Jurkat, Clone E6-1 (cell line): ENCODE results near the gene BICD1.
"Not testable (repeated sequence)": the region's sequence is repeated elsewhere in the genome, so short reads cannot be mapped to it uniquely, and the experiment has no call there.

Experiments used
- DNase-seq: peaks from one replicate; pipeline ENCODE4 v3.0.0-alpha.2; 2011; ENCODE audit warnings: low read depth, low spot score
- H3K4me3 ChIP-seq: 2 replicates; pipeline ENCODE4 v1.5.1; 2011; ENCODE audit warnings: mild to moderate bottlenecking, low read length, control low read depth, moderate library complexity

BICD1 gene

GRCh38 chr12:32171211-32171610 is 64.6 kb downstream of the BICD1 start:
- no peak for DNase-seq
- no peak overlapping the region for H3K4me3 ChIP-seq

- H3K4me3 ChIP-seq, result no peak overlapping the region
- DNase-seq, result no peak
Measured at GRCh38 chr12:32176606-32177005, 70.0 kb downstream of the BICD1 start.

- DNase-seq, result no peak
- no peak overlapping the region for H3K4me3 ChIP-seq
Measured at GRCh38 chr12:32178341-32179010, 71.8 kb downstream of the BICD1 start.

- no peak for DNase-seq
- H3K4me3 ChIP-seq, result no peak overlapping the region
Measured at GRCh38 chr12:32179011-32179395, 72.4 kb downstream of the BICD1 start.

- H3K4me3 ChIP-seq, result no peak overlapping the region
- DNase-seq, result no peak
Measured at GRCh38 chr12:32181498-32182175, 75.0 kb downstream of the BICD1 start.

- no peak overlapping the region for H3K4me3 ChIP-seq
- no peak for DNase-seq
Measured at GRCh38 chr12:32183650-32184049, 77.0 kb downstream of the BICD1 start.

GRCh38 chr12:32187127-32187526 is 80.5 kb downstream of the BICD1 start:
- not testable (repeated sequence) for DNase-seq, H3K4me3 ChIP-seq

- DNase-seq, result no peak
- no peak overlapping the region for H3K4me3 ChIP-seq
Measured at GRCh38 chr12:32191445-32191844, 84.8 kb downstream of the BICD1 start.

GRCh38 chr12:32196250-32197198 is 89.9 kb downstream of the BICD1 start:
- no peak for DNase-seq

GRCh38 chr12:32197421-32197820 is 90.8 kb downstream of the BICD1 start:
- no peak for DNase-seq
- no peak overlapping the region for H3K4me3 ChIP-seq

More at GRCh38 chr12:32196250-32197198, 89.9 kb downstream of the BICD1 start:
- H3K4me3 ChIP-seq, result no peak overlapping the region

GRCh38 chr12:32198555-32198954 is 91.9 kb downstream of the BICD1 start:
- DNase-seq, result no peak
- no peak overlapping the region for H3K4me3 ChIP-seq

- H3K4me3 ChIP-seq, result no peak overlapping the region
Measured at GRCh38 chr12:32201096-32201495, 94.4 kb downstream of the BICD1 start.

GRCh38 chr12:32201976-32202375 is 95.3 kb downstream of the BICD1 start:
- DNase-seq, result no peak
- no peak overlapping the region for H3K4me3 ChIP-seq

More at GRCh38 chr12:32201096-32201495, 94.4 kb downstream of the BICD1 start:
- no peak for DNase-seq

GRCh38 chr12:32205731-32206130 is 99.1 kb downstream of the BICD1 start:
- H3K4me3 ChIP-seq, result no peak overlapping the region
- no peak for DNase-seq

GRCh38 chr12:32208355-32208754 is 101.7 kb downstream of the BICD1 start:
- no peak for DNase-seq
- no peak overlapping the region for H3K4me3 ChIP-seq

- no peak for DNase-seq
- no peak overlapping the region for H3K4me3 ChIP-seq
Measured at GRCh38 chr12:32211066-32211899, 104.6 kb downstream of the BICD1 start.

GRCh38 chr12:32211900-32212156 is 105.2 kb downstream of the BICD1 start:
- DNase-seq, result no peak

GRCh38 chr12:32214723-32215122 is 108.1 kb downstream of the BICD1 start:
- DNase-seq, result no peak
- no peak overlapping the region for H3K4me3 ChIP-seq

More at GRCh38 chr12:32211900-32212156, 105.2 kb downstream of the BICD1 start:
- H3K4me3 ChIP-seq, result no peak overlapping the region
